SK-N-SH (cell line): Measurements from ENCODE around the gene SHB. TPM values are rescaled to one million over a fixed set of nuclear protein-coding genes. Genes with fewer than 3 reads are reported as not detected.
A peak's percentile ranks its signal among the peaks of the same experiment; 100 is the strongest.

ENCODE experiments used
- CTCF ChIA-PET: fragments of 300-600, 350-600 bp; formaldehyde crosslinking; extraction: SDS; loops from one replicate; lab custom pipeline; 2021; lab: Yijun Ruan, JAX
- POLR2A ChIA-PET: fragments of 350-600 bp; sonication (Branson Sonifier 250); formaldehyde crosslinking; extraction: SDS; loops from one replicate; lab custom pipeline; 2020; ENCODE audit warnings: antibody characterized with exemption, inconsistent platforms; lab: Yijun Ruan, JAX
- DNase-seq: peaks from one replicate; pipeline ENCODE4 v3.0.0; 2012
- H2AFZ ChIP-seq: fragments of 200-600 bp; sonication (generic); 2 replicates; pipeline ENCODE4 v1.8.1; 2016; ENCODE audit warnings: antibody characterized with exemption, mild to moderate bottlenecking, low read depth
- H3F3A ChIP-seq: fragments of 200-600 bp; sonication (generic); replicated peaks from 2 replicates; pipeline ENCODE3; 2016; ENCODE audit warnings: antibody characterized with exemption, mild to moderate bottlenecking; ENCODE audit not compliant: insufficient read depth
- H3K27ac ChIP-seq, 2 experiments: fragments of 200-500 bp in 1 of 2; fragments of 200-600 bp in 1 of 2; sonication (Bioruptor generic) in 1 of 2; sonication (generic), shearing (Covaris generic) in 1 of 2; 2 replicates each; pipeline versions ENCODE4 v1.5.1 to v1.6.1; 2014 to 2016; ENCODE audit warnings: low read depth in 2 of 2, inconsistent platforms in 1 of 2, low read length in 1 of 2, mild to moderate bottlenecking in 1 of 2, mixed read lengths in 1 of 2
- H3K27me3 ChIP-seq: fragments of 200-600 bp; sonication (generic), shearing (Covaris generic); 2 replicates; pipeline ENCODE4 v1.6.1; 2016; ENCODE audit warnings: mixed run types; ENCODE audit not compliant: insufficient read depth
- H3K36me3 ChIP-seq, 2 experiments: fragments of 200-500 bp in 1 of 2; fragments of 200-600 bp in 1 of 2; sonication (Bioruptor generic) in 1 of 2; sonication (generic) in 1 of 2; replicated peaks in 1 of 2; 2 replicates each; pipeline versions ENCODE3 to v1.5.1; 2014 to 2016; ENCODE audit warnings: low read length in 1 of 2, mild to moderate bottlenecking in 1 of 2; ENCODE audit not compliant: insufficient read depth in 2 of 2, control insufficient read depth in 1 of 2
- H3K4me1 ChIP-seq, 2 experiments: fragments of 200-500 bp in 1 of 2; fragments of 200-600 bp in 1 of 2; sonication (Bioruptor generic) in 1 of 2; sonication (generic), shearing (Covaris generic) in 1 of 2; 2 replicates each; pipeline versions ENCODE4 v1.5.1 to v1.6.1; 2014 to 2016; ENCODE audit warnings: low read depth in 1 of 2, low read length in 1 of 2, mixed run types in 1 of 2; ENCODE audit not compliant: insufficient read depth in 2 of 2, control insufficient read depth in 1 of 2
- H3K4me2 ChIP-seq: fragments of 200-600 bp; sonication (generic), shearing (Covaris generic); 2 replicates; pipeline ENCODE4 v1.6.1; 2017; ENCODE audit warnings: mixed run types
- H3K4me3 ChIP-seq, 2 experiments: fragments of 200-500 bp in 1 of 2; fragments of 200-600 bp in 1 of 2; sonication (Bioruptor generic) in 1 of 2; sonication (generic), shearing (Covaris generic) in 1 of 2; 2 replicates each; pipeline versions ENCODE4 v1.5.1 to v1.8.1; 2014 to 2016; ENCODE audit warnings: low read depth in 2 of 2, inconsistent platforms in 1 of 2, low read length in 1 of 2, mild to moderate bottlenecking in 1 of 2, mixed read lengths in 1 of 2, moderate library complexity in 1 of 2
- H3K79me2 ChIP-seq: fragments of 200-600 bp; sonication (generic); 2 replicates; pipeline ENCODE4 v1.8.1; 2017; ENCODE audit warnings: mild to moderate bottlenecking; ENCODE audit not compliant: insufficient read depth
- H3K9ac ChIP-seq: fragments of 200-600 bp; sonication (generic); 2 replicates; pipeline ENCODE4 v1.6.1; 2017; ENCODE audit warnings: mixed run types
- H3K9me2 ChIP-seq: fragments of 200-600 bp; sonication (generic); 2 replicates; pipeline ENCODE4 v1.6.1; 2017; ENCODE audit warnings: mixed run types
- H3K9me3 ChIP-seq: fragments of 200-600 bp; sonication (generic); 2 replicates; pipeline ENCODE4 v1.6.1; 2017; ENCODE audit warnings: mixed run types, mild to moderate bottlenecking, moderate library complexity
- H4K20me1 ChIP-seq: fragments of 200-600 bp; sonication (generic); 2 replicates; pipeline ENCODE4 v1.6.1; 2017; ENCODE audit warnings: mild to moderate bottlenecking, mixed run types; ENCODE audit not compliant: insufficient read depth
- CHD2 ChIP-seq: fragments of 150-350 bp; IDR thresholded peaks from 2 replicates; pipeline ENCODE4 v1.6.1; 2018; ENCODE audit warnings: low read length; ENCODE audit not compliant: partially characterized antibody
- EP300 ChIP-seq, 2 experiments: IDR thresholded peaks; 2 replicates each; pipeline versions ENCODE4 v1.4.0 to v1.6.1; 2012; ENCODE audit warnings: borderline replicate concordance in 1 of 2, low read depth in 1 of 2, low read length in 1 of 2
- FOSL2 ChIP-seq: IDR thresholded peaks from 2 replicates; pipeline ENCODE4 v1.4.0; 2012; ENCODE audit warnings: low read depth, mild to moderate bottlenecking, moderate library complexity, borderline replicate concordance
- FOXJ3 ChIP-seq: sonication (generic); formaldehyde crosslinking; IDR thresholded peaks from 2 replicates; pipeline ENCODE4 v1.5.1; 2020; ENCODE audit warnings: mild to moderate bottlenecking, missing genetic modification reagents
- MEF2A ChIP-seq: IDR thresholded peaks from 2 replicates; pipeline ENCODE4 v1.4.0; 2012; ENCODE audit warnings: low read depth, borderline replicate concordance
- NRF1 ChIP-seq: IDR thresholded peaks from 2 replicates; pipeline ENCODE4 v1.6.1; 2012; ENCODE audit warnings: low read depth, mild to moderate bottlenecking, low read length
- RAD21 ChIP-seq: IDR thresholded peaks from 2 replicates; pipeline ENCODE4 v1.6.1; 2012; ENCODE audit warnings: mild to moderate bottlenecking, low read length
- RFX5 ChIP-seq: IDR thresholded peaks from 2 replicates; pipeline ENCODE4 v1.6.1; 2012; ENCODE audit warnings: mild to moderate bottlenecking, improper control_type of control experiment, low read length
- SIN3A ChIP-seq: IDR thresholded peaks from 2 replicates; pipeline ENCODE4 v1.6.1; 2012; ENCODE audit warnings: low read depth, mild to moderate bottlenecking, low read length, moderate library complexity, borderline replicate concordance
- TCF12 ChIP-seq: IDR thresholded peaks from 2 replicates; pipeline ENCODE4 v1.4.0; 2012
- TEAD4 ChIP-seq: IDR thresholded peaks from 2 replicates; pipeline ENCODE4 v1.4.0; 2012; ENCODE audit warnings: mild to moderate bottlenecking, borderline replicate concordance; ENCODE audit not compliant: insufficient read depth
- WGBS: methylation state at CpG from one replicate; pipeline ENCODE4 v1.1.6; 2017; ENCODE audit warnings: low lambda C conversion rate; 5-methylcytosine and 5-hydroxymethylcytosine counted together
- polyA plus RNA-seq, 3 experiments: library from polyadenylated mRNA; depleted of rRNA; stranded (reverse); fragments of >200 nt; gene quantifications; 2 replicates each; pipeline ENCODE4 v1.2.3, GENCODE V29; 2012
- TF ChIP-seq, protein P1 (sequence below): fragments of 150-350 bp; IDR thresholded peaks from 2 replicates; pipeline ENCODE4 v1.6.1; 2016; ENCODE audit warnings: mild to moderate bottlenecking, low read depth, low read length
- TF ChIP-seq, protein P2 (sequence below): fragments of 200-600 bp; sonication (generic); IDR thresholded peaks from 2 replicates; pipeline ENCODE4 v1.6.1; 2017; ENCODE audit warnings: antibody characterized with exemption, mild to moderate bottlenecking, moderate library complexity
- TF ChIP-seq, protein P3 (sequence below): IDR thresholded peaks from 2 replicates; pipeline ENCODE4 v1.4.0; 2012; ENCODE audit warnings: low read depth

The SHB gene
- polyA plus RNA-seq, 1 of the 3 experiments (the other 2 are of a cell fraction): 26.0 TPM

DNA sequence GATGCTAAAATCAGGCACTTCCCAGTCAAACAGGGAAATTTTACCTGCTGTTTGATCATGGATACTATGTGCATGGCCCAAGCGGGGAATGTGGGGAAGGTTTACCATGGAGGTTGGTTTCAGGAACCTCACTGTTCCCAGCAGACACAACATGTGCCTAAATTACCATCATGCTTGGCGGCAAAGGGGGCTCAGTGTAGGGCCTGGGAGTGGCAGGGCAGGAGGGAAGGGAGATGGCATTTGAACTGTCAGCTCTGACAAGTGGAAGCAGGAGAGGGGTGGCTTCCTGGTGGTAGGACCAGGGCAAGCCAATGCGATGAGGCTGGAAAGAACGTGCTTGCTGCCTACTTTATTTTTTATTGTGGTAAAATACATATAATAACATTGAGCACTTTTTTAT is 93.4 kb downstream of the SHB start:
- TF ChIP-seq RAD21 (no peak), RFX5 (no peak), TCF12 (no peak), FOSL2 (no peak), TEAD4 (no peak), MEF2A (no peak), FOXJ3 (no peak), SIN3A (no peak), NRF1 (no peak), EP300 (IDR thresholded peaks at IDR 0.05; ENCODE audit: borderline replicate concordance in 1 of 2, low read depth in 1 of 2, low read length in 1 of 2) (no peak), CHD2 (no peak)
- TF ChIP-seq, protein P1, sequence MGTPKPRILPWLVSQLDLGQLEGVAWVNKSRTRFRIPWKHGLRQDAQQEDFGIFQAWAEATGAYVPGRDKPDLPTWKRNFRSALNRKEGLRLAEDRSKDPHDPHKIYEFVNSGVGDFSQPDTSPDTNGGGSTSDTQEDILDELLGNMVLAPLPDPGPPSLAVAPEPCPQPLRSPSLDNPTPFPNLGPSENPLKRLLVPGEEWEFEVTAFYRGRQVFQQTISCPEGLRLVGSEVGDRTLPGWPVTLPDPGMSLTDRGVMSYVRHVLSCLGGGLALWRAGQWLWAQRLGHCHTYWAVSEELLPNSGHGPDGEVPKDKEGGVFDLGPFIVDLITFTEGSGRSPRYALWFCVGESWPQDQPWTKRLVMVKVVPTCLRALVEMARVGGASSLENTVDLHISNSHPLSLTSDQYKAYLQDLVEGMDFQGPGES: no peak
- TF ChIP-seq, protein P2, sequence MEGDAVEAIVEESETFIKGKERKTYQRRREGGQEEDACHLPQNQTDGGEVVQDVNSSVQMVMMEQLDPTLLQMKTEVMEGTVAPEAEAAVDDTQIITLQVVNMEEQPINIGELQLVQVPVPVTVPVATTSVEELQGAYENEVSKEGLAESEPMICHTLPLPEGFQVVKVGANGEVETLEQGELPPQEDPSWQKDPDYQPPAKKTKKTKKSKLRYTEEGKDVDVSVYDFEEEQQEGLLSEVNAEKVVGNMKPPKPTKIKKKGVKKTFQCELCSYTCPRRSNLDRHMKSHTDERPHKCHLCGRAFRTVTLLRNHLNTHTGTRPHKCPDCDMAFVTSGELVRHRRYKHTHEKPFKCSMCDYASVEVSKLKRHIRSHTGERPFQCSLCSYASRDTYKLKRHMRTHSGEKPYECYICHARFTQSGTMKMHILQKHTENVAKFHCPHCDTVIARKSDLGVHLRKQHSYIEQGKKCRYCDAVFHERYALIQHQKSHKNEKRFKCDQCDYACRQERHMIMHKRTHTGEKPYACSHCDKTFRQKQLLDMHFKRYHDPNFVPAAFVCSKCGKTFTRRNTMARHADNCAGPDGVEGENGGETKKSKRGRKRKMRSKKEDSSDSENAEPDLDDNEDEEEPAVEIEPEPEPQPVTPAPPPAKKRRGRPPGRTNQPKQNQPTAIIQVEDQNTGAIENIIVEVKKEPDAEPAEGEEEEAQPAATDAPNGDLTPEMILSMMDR: no peak
- TF ChIP-seq, protein P3, sequence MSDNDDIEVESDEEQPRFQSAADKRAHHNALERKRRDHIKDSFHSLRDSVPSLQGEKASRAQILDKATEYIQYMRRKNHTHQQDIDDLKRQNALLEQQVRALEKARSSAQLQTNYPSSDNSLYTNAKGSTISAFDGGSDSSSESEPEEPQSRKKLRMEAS: no peak
- TF ChIP-seq, all 33 proteins: peak for 0
- peaks cover 10% of the 10 kb centered on the region for H3F3A ChIP-seq
- DNase-seq: no peak
- H3K36me3 ChIP-seq: peaks cover 22 to 24% of the 10 kb centered on the region in 2 experiments
- H4K20me1 ChIP-seq: peaks cover 4% of the 10 kb centered on the region; the same call in 1 of the 2 replicates
- H3K4me1 ChIP-seq: peaks cover 32 to 36% of the 10 kb centered on the region in 2 experiments
- H3K9me2 ChIP-seq: no peaks in the 10 kb centered on the region
- no peak overlapping the region for H3K4me2 ChIP-seq
- H3K27ac ChIP-seq: peak overlapping the region in 1 of 2 experiments; percentile 63; a peak in 2 of 4 replicates
- peaks cover 98% of the 10 kb centered on the region for H3K79me2 ChIP-seq
- H2AFZ ChIP-seq: no peak overlapping the region
- no peak overlapping the region for H3K9ac ChIP-seq
- ChIA-PET POLR2A (no interaction called here), CTCF (interaction anchor here (1.6 to 3.7 kb wide), 2 partner anchors 12 to 42 kb away, joined by 4 to 20 read pairs; no protein-coding TSS in a partner anchor)
- H3K9me3 ChIP-seq: no peaks in the 10 kb centered on the region
- WGBS: 90% methylated on average over 4 of the region's 4 CpGs
- no peaks in the 10 kb centered on the region for H3K27me3 ChIP-seq
- no peak overlapping the region for H3K4me3 ChIP-seq
